ENCODE data around the gene SPINK6.

- TF ChIP-seq YY1 (IDR thresholded peaks at IDR 0.05; ENCODE audit: insufficient read depth, insufficient read length) (no peak), ZNF274 (IDR thresholded peaks at IDR 0.05; ENCODE audit: low read depth, low read length) (no peak)
These were observed 39.5 kb upstream of the SPINK6 start for GRCh38 chr5:148163345-148163744.

Measured in NT2/D1 (cell line).